Measurements from ENCODE around the gene PLEK. TPM values are rescaled to one million over a fixed set of nuclear protein-coding genes. Genes with fewer than 3 reads are reported as not detected.

The PLEK gene
- total and polyA plus RNA-seq, 10 of the 15 experiments (the other 5 are each of a cell fraction or from before 2014, with no cell fraction given), result 229 to 804 (median 362) TPM

DNA sequence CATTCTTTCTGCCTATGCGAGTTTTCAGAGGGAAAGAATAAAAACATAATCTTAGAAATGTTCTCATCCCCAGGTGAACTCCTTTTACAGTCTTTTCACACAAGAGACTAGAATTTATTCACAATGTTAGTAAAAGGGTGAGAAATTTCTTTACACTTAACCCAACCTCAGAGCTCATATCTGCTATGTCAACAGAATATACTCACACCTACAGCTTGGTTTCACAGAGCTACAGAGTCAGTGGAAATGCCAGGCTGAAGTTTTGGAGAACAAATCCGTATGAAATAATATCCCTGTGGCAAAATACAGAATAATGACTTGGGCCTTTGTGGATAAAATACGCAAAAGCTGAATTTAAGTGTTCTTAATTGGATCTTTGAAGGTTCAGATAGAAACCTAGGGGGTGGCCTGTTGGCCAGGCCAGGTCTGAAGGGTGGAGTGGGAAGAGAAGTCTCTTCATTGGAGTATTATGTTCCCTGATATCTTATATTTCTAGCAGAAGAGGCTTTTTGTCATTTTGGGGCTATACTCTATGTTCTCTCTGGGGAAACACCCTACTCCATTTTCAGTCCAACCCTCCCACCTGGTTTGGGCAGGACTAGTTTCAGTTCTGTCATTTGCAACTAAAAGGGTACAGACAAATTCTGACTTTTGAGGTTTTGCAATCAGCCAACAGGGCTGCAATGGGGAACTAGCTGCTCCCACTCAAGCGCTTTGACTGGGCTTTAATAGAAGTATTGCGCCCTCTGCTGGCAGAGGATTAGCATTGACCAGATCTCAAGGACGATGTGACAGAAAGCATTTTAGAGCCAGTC lies 76.3 kb downstream of the PLEK start (continued):
- TF ChIP-seq, protein P1, sequence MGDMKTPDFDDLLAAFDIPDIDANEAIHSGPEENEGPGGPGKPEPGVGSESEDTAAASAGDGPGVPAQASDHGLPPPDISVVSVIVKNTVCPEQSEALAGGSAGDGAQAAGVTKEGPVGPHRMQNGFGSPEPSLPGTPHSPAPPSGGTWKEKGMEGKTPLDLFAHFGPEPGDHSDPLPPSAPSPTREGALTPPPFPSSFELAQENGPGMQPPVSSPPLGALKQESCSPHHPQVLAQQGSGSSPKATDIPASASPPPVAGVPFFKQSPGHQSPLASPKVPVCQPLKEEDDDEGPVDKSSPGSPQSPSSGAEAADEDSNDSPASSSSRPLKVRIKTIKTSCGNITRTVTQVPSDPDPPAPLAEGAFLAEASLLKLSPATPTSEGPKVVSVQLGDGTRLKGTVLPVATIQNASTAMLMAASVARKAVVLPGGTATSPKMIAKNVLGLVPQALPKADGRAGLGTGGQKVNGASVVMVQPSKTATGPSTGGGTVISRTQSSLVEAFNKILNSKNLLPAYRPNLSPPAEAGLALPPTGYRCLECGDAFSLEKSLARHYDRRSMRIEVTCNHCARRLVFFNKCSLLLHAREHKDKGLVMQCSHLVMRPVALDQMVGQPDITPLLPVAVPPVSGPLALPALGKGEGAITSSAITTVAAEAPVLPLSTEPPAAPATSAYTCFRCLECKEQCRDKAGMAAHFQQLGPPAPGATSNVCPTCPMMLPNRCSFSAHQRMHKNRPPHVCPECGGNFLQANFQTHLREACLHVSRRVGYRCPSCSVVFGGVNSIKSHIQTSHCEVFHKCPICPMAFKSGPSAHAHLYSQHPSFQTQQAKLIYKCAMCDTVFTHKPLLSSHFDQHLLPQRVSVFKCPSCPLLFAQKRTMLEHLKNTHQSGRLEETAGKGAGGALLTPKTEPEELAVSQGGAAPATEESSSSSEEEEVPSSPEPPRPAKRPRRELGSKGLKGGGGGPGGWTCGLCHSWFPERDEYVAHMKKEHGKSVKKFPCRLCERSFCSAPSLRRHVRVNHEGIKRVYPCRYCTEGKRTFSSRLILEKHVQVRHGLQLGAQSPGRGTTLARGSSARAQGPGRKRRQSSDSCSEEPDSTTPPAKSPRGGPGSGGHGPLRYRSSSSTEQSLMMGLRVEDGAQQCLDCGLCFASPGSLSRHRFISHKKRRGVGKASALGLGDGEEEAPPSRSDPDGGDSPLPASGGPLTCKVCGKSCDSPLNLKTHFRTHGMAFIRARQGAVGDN (IDR thresholded peaks at IDR 0.05), result peak; percentile 82
- TF ChIP-seq TARDBP (IDR thresholded peaks at IDR 0.05; ENCODE audit: borderline replicate concordance) (peak; percentile 39; the same call in 1 of the 2 replicates), EGR1 (IDR thresholded peaks at IDR 0.05; ENCODE audit: borderline replicate concordance in 1 of 2, low read depth in 2 of 2, low read length in 2 of 2) (peak in 1 of 2 experiments; percentile 73; a peak in 1 of 3 replicates), POLR2AphosphoS5 (IDR thresholded peaks at IDR 0.05; ENCODE audit: low read length) (no peak)
- TF ChIP-seq, protein P2, sequence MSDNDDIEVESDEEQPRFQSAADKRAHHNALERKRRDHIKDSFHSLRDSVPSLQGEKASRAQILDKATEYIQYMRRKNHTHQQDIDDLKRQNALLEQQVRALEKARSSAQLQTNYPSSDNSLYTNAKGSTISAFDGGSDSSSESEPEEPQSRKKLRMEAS (IDR thresholded peaks at IDR 0.05; ENCODE audit: low read depth, low read length), result no peak
- TF ChIP-seq, protein P3, sequence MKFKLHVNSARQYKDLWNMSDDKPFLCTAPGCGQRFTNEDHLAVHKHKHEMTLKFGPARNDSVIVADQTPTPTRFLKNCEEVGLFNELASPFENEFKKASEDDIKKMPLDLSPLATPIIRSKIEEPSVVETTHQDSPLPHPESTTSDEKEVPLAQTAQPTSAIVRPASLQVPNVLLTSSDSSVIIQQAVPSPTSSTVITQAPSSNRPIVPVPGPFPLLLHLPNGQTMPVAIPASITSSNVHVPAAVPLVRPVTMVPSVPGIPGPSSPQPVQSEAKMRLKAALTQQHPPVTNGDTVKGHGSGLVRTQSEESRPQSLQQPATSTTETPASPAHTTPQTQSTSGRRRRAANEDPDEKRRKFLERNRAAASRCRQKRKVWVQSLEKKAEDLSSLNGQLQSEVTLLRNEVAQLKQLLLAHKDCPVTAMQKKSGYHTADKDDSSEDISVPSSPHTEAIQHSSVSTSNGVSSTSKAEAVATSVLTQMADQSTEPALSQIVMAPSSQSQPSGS (IDR thresholded peaks at IDR 0.05; ENCODE audit: low read length), result peak; percentile 91
- TF ChIP-seq, protein P4, sequence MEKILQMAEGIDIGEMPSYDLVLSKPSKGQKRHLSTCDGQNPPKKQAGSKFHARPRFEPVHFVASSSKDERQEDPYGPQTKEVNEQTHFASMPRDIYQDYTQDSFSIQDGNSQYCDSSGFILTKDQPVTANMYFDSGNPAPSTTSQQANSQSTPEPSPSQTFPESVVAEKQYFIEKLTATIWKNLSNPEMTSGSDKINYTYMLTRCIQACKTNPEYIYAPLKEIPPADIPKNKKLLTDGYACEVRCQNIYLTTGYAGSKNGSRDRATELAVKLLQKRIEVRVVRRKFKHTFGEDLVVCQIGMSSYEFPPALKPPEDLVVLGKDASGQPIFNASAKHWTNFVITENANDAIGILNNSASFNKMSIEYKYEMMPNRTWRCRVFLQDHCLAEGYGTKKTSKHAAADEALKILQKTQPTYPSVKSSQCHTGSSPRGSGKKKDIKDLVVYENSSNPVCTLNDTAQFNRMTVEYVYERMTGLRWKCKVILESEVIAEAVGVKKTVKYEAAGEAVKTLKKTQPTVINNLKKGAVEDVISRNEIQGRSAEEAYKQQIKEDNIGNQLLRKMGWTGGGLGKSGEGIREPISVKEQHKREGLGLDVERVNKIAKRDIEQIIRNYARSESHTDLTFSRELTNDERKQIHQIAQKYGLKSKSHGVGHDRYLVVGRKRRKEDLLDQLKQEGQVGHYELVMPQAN (conservative IDR thresholded peaks at IDR 0.05), result peak; percentile 45; the same call in 1 of the 2 replicates
- TF ChIP-seq, protein P5, sequence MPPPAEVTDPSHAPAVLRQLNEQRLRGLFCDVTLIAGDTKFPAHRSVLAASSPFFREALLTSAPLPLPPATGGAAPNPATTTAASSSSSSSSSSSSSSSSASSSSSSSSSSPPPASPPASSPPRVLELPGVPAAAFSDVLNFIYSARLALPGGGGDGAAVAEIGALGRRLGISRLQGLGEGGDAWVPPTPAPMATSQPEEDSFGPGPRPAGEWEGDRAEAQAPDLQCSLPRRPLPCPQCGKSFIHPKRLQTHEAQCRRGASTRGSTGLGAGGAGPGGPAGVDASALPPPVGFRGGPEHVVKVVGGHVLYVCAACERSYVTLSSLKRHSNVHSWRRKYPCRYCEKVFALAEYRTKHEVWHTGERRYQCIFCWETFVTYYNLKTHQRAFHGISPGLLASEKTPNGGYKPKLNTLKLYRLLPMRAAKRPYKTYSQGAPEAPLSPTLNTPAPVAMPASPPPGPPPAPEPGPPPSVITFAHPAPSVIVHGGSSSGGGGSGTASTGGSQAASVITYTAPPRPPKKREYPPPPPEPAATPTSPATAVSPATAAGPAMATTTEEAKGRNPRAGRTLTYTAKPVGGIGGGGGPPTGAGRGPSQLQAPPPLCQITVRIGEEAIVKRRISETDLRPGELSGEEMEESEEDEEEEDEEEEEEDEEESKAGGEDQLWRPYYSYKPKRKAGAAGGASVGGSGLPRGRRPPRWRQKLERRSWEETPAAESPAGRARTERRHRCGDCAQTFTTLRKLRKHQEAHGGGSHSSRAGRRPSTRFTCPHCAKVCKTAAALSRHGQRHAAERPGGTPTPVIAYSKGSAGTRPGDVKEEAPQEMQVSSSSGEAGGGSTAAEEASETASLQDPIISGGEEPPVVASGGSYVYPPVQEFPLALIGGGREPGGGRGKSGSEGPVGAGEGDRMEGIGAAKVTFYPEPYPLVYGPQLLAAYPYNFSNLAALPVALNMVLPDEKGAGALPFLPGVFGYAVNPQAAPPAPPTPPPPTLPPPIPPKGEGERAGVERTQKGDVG (CRISPR knock-in tag; IDR thresholded peaks at IDR 0.05), result no peak
- TF ChIP-seq, protein P6, sequence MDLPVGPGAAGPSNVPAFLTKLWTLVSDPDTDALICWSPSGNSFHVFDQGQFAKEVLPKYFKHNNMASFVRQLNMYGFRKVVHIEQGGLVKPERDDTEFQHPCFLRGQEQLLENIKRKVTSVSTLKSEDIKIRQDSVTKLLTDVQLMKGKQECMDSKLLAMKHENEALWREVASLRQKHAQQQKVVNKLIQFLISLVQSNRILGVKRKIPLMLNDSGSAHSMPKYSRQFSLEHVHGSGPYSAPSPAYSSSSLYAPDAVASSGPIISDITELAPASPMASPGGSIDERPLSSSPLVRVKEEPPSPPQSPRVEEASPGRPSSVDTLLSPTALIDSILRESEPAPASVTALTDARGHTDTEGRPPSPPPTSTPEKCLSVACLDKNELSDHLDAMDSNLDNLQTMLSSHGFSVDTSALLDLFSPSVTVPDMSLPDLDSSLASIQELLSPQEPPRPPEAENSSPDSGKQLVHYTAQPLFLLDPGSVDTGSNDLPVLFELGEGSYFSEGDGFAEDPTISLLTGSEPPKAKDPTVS (IDR thresholded peaks at IDR 0.05; ENCODE audit: low read depth, low read length), result 0 out of 2 replicates have a peak, but pooled peaks have one; percentile 36
- TF ChIP-seq, protein P7, sequence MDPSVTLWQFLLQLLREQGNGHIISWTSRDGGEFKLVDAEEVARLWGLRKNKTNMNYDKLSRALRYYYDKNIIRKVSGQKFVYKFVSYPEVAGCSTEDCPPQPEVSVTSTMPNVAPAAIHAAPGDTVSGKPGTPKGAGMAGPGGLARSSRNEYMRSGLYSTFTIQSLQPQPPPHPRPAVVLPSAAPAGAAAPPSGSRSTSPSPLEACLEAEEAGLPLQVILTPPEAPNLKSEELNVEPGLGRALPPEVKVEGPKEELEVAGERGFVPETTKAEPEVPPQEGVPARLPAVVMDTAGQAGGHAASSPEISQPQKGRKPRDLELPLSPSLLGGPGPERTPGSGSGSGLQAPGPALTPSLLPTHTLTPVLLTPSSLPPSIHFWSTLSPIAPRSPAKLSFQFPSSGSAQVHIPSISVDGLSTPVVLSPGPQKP (IDR thresholded peaks at IDR 0.05; ENCODE audit: low read depth, low read length), result 0 out of 2 replicates have a peak, but pooled peaks have one; percentile 22
- TF ChIP-seq, protein P8, sequence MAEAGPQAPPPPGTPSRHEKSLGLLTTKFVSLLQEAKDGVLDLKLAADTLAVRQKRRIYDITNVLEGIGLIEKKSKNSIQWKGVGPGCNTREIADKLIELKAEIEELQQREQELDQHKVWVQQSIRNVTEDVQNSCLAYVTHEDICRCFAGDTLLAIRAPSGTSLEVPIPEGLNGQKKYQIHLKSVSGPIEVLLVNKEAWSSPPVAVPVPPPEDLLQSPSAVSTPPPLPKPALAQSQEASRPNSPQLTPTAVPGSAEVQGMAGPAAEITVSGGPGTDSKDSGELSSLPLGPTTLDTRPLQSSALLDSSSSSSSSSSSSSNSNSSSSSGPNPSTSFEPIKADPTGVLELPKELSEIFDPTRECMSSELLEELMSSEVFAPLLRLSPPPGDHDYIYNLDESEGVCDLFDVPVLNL (IDR thresholded peaks at IDR 0.05; ENCODE audit: low read depth, low read length), result no peak

Data from GM12878 (cell line).